ENCODE results near the gene HPF1. TPM values are rescaled to one million over a fixed set of nuclear protein-coding genes. Genes with fewer than 3 reads are reported as not detected.

Gene HPF1
- total and polyA plus RNA-seq, 2 of the 8 experiments (the other 6 are each of a cell fraction or from before 2014, with no cell fraction given): 14.1 to 32.5 TPM

DNA sequence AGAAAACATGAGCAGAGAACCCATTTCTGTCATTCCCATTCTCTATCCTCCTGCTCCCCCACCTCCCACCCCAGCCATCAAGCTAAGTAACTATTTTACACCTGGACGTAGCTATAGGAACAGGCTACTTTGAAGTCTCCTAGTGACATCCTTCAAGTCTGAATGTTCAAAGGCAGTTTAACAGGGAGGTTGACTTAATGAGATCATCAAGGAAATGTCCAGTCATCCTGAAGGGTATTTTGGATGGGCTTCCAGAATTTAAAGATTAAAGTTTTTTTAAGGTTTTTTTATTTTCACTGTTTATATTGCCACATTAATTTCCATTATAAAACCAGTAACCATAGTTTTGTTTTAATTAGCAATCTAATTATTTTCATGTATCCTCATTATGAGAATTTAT is 41.1 kb downstream of the HPF1 start:
- Histone ChIP-seq H3K14ac (ENCODE audit: insufficient read length) (no peak overlapping the region), H3K27ac (ENCODE audit: low read depth, low read length) (no peak overlapping the region), H4K5ac (ENCODE audit: insufficient read length, low read depth, low read length) (no peak overlapping the region), H2BK120ac (replicated peaks; ENCODE audit: low read depth, low read length) (no peak overlapping the region), H3K79me1 (ENCODE audit: low read depth, low read length) (no peaks in the 10 kb centered on the region), H4K20me1 (replicated peaks in 1 of 2; ENCODE audit: control insufficient read depth in 1 of 2, insufficient read depth in 2 of 2, low read length in 2 of 2) (no peaks in the 10 kb centered on the region), H3K23me2 (ENCODE audit: low read depth, low read length) (no peaks in the 10 kb centered on the region), H3K4me1 (replicated peaks in 1 of 4; ENCODE audit: control insufficient read depth in 3 of 4, insufficient read depth in 4 of 4, low read length in 3 of 4) (no peaks in the 10 kb centered on the region), H3K79me2 (ENCODE audit: control insufficient read depth in 1 of 2, insufficient read depth in 2 of 2, low read length in 2 of 2) (no peaks in the 10 kb centered on the region), H3K4ac (replicated peaks; ENCODE audit: insufficient read length, low read depth, low read length) (no peak overlapping the region), H2AFZ (ENCODE audit: low read length) (no peak overlapping the region), H2BK12ac (ENCODE audit: low read depth, low read length) (no peak overlapping the region), H3K23ac (ENCODE audit: insufficient read length) (no peak overlapping the region), H4K8ac (ENCODE audit: extremely low read depth, insufficient read depth, low read length) (no peak overlapping the region), H3K56ac (replicated peaks; ENCODE audit: insufficient read length, low read depth, low read length) (no peak overlapping the region), H3K9ac (replicated peaks in 1 of 4; ENCODE audit: extremely low read depth in 1 of 4, low read depth in 3 of 4, low read length in 3 of 4) (no peak overlapping the region), H2BK20ac (ENCODE audit: low read length) (no peak overlapping the region), H2BK15ac (ENCODE audit: low read length) (no peak overlapping the region), H4K91ac (replicated peaks; ENCODE audit: insufficient read length, low read length) (no peak overlapping the region), H3K36me3 (ENCODE audit: control insufficient read depth in 2 of 4, insufficient read depth in 4 of 4, low read length in 3 of 4) (peaks cover 3 to 15% (median 5%) of the 10 kb centered on the region in 4 experiments; a peak in 6 of 8 replicates), H3K9me3 (ENCODE audit: insufficient read depth in 2 of 2, low read depth in 1 of 2, low read length in 1 of 2) (no peaks in the 10 kb centered on the region), H2AK5ac (ENCODE audit: low read depth, low read length) (no peak overlapping the region), H3K18ac (ENCODE audit: extremely low read depth, low read length) (no peak overlapping the region), H2BK5ac (ENCODE audit: low read depth, low read length) (no peak overlapping the region), H3K4me2 (ENCODE audit: insufficient read depth in 1 of 2, low read depth in 2 of 2, low read length in 2 of 2) (no peak overlapping the region), H3K4me3 (ENCODE audit: extremely low read depth in 1 of 4, insufficient read depth in 2 of 4, low read depth in 3 of 4, low read length in 4 of 4) (no peak overlapping the region), H3K27me3 (replicated peaks in 1 of 4; ENCODE audit: control insufficient read depth in 3 of 4, extremely low read depth in 1 of 4, insufficient read depth in 3 of 4, low read length in 3 of 4) (no peaks in the 10 kb centered on the region)
- WGBS, 2 experiments (ENCODE audit: extremely low coverage in 1 of 2, insufficient coverage in 1 of 2, insufficient read length in 1 of 2, insufficient replicate concordance in 2 of 2, low coverage in 1 of 2, low lambda C conversion rate in 2 of 2, missing lambda C conversion rate in 1 of 2): 95% methylated on average over 1 of the region's 1 CpG; no CpG with 5 or more reads in 1 of the 2 experiments
- FAIRE-seq: no peak
- no peak for DNase-seq (ENCODE audit: low read depth in 1 of 2, low spot score in 2 of 2)
- ChIA-PET POLR2A (ENCODE audit: partially characterized antibody) (no interaction called here), CTCF (ENCODE audit: partially characterized antibody) (interaction anchor here (2.7 kb wide), 1 partner anchor 103 kb away, joined by 8 read pairs; the partner anchor contains the start of gene NEK1)
- TF ChIP-seq BCL11A (IDR thresholded peaks at IDR 0.05; ENCODE audit: low read depth in 2 of 2, low read length in 2 of 2) (no peak), PHF8 (conservative IDR thresholded peaks at IDR 0.05; ENCODE audit: low read depth, low read length) (no peak), POU5F1 (IDR thresholded peaks at IDR 0.05; ENCODE audit: low read depth, low read length) (no peak)
